Lower leg skin (tissue), 3 donors: ENCODE measurements around the gene LIPH.

ENCODE experiments used
- POLR2A ChIP-seq, 2 donors: fragments of 450-650 bp; IDR thresholded peaks; one replicate each; pipeline ENCODE4 v1.6.1; 2016 to 2017; ENCODE audit warnings: antibody characterized with exemption in 2 of 2, mild to moderate bottlenecking in 1 of 2, moderate library complexity in 1 of 2
- TF ChIP-seq, protein P1 (sequence below), 3 donors: fragments of 450-650 bp; IDR thresholded peaks; one replicate each; pipeline ENCODE4 v1.5.1; 2016; ENCODE audit warnings: antibody characterized with exemption in 3 of 3, mild to moderate bottlenecking in 3 of 3, moderate library complexity in 2 of 3

DNA sequence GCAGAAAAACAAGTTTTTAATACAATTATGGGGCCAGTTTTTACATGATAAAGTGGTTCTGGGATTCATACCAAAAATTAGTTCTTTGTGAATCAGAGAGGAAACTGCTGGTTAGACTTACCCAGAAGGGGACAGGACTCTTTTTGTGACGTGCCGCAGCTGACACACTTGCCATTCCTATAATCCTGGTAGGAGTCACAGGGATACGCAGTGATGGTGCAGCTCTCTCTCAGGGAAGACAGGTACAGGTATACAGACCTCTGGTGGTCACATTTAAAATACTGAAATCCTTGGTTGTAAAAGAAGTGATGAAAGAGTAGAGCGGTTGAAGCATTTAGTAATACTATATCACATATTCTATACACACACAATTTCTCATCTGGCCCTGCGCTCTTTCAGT lies 33.4 kb downstream of the LIPH start:
- TF ChIP-seq, protein P1, sequence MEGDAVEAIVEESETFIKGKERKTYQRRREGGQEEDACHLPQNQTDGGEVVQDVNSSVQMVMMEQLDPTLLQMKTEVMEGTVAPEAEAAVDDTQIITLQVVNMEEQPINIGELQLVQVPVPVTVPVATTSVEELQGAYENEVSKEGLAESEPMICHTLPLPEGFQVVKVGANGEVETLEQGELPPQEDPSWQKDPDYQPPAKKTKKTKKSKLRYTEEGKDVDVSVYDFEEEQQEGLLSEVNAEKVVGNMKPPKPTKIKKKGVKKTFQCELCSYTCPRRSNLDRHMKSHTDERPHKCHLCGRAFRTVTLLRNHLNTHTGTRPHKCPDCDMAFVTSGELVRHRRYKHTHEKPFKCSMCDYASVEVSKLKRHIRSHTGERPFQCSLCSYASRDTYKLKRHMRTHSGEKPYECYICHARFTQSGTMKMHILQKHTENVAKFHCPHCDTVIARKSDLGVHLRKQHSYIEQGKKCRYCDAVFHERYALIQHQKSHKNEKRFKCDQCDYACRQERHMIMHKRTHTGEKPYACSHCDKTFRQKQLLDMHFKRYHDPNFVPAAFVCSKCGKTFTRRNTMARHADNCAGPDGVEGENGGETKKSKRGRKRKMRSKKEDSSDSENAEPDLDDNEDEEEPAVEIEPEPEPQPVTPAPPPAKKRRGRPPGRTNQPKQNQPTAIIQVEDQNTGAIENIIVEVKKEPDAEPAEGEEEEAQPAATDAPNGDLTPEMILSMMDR (IDR thresholded peaks at IDR 0.05) = no peak
- no peak for TF ChIP-seq POLR2A (IDR thresholded peaks at IDR 0.05)
